GM11168 (cell line): ENCODE measurements around the gene NBDY.

Source experiments
- in situ Hi-C: fragments of 300-500 bp; cut with MboI; formaldehyde crosslinking; loops from one replicate; pipeline ENCODE4 v1.12.0; 2022; ENCODE audit warnings: low sequenced_read_pairs; ENCODE audit not compliant: unreplicated experiment

The NBDY gene

GRCh38 chrX:56783996-56784620 lies 55.1 kb downstream of the NBDY start:
- in situ Hi-C loops = no loop called here

GRCh38 chrX:56784666-56785065 lies 55.6 kb downstream of the NBDY start:
- in situ Hi-C loops = no loop called here

GRCh38 chrX:56785442-56785841 lies 56.4 kb downstream of the NBDY start:
- in situ Hi-C loops = no loop called here

- in situ Hi-C loops = no loop called here
Measured at GRCh38 chrX:56786889-56787733, 58.1 kb downstream of the NBDY start.

GRCh38 chrX:56787734-56788152 lies 58.7 kb downstream of the NBDY start:
- in situ Hi-C loops = no loop called here

GRCh38 chrX:56788229-56788628 lies 59.2 kb downstream of the NBDY start:
- in situ Hi-C loops = no loop called here

GRCh38 chrX:56788717-56789122 lies 59.7 kb downstream of the NBDY start:
- in situ Hi-C loops = no loop called here

GRCh38 chrX:56789518-56790070 lies 60.6 kb downstream of the NBDY start:
- in situ Hi-C loops = no loop called here

GRCh38 chrX:56790778-56791177 lies 61.7 kb downstream of the NBDY start:
- in situ Hi-C loops = no loop called here

GRCh38 chrX:56791456-56791855 lies 62.4 kb downstream of the NBDY start:
- in situ Hi-C loops = no loop called here

GRCh38 chrX:56792270-56793111 lies 63.4 kb downstream of the NBDY start:
- in situ Hi-C loops = no loop called here

GRCh38 chrX:56793112-56793430 lies 64.0 kb downstream of the NBDY start:
- in situ Hi-C loops = no loop called here

GRCh38 chrX:56793521-56794320 lies 64.7 kb downstream of the NBDY start:
- in situ Hi-C loops = no loop called here

- in situ Hi-C loops = no loop called here
Measured at GRCh38 chrX:56794404-56795230, 65.6 kb downstream of the NBDY start.

- in situ Hi-C loops = no loop called here
Measured at GRCh38 chrX:56795309-56795868, 66.3 kb downstream of the NBDY start.

GRCh38 chrX:56796641-56797395 lies 67.8 kb downstream of the NBDY start:
- in situ Hi-C loops = no loop called here

GRCh38 chrX:56797574-56798338 lies 68.7 kb downstream of the NBDY start:
- in situ Hi-C loops = no loop called here
